C4-2B (cell line): ENCODE data around the gene TMEM132D.

ENCODE experiments used
- CTCF ChIP-seq: fragments of 450-650 bp; conservative IDR thresholded peaks from 2 replicates; pipeline ENCODE4 v1.5.1; 2017; ENCODE audit warnings: mild to moderate bottlenecking
- ZFX ChIP-seq: fragments of 450-650 bp; IDR thresholded peaks from 2 replicates; pipeline ENCODE4 v1.6.1; 2017

- no peak for TF ChIP-seq CTCF
- no peak for TF ChIP-seq ZFX
Measured at GRCh38 chr12:129312048-129312447, 591.8 kb downstream of the TMEM132D start.
